Ovary (tissue), 9 donors: ENCODE data around the gene PRKD3. TPM values are rescaled to one million over a fixed set of nuclear protein-coding genes. Genes with fewer than 3 reads are reported as not detected.

Source experiments
- DNase-seq, 5 donors: peaks; one replicate each; pipeline ENCODE4 v3.0.0-alpha.2; 2019 to 2020
- H3K27ac ChIP-seq, 2 donors: fragments of 200-600 bp; one replicate each; pipeline versions ENCODE4 v1.5.1 to v1.8.0; 2019 to 2022
- H3K27me3 ChIP-seq: fragments of 200-600 bp; one replicate; pipeline ENCODE4 v1.8.0; 2022
- H3K36me3 ChIP-seq: fragments of 200-600 bp; sonication (generic); one replicate; pipeline ENCODE4 v1.5.1; 2019
- H3K4me1 ChIP-seq: one replicate; pipeline ENCODE4 v1.8.1; 2013; ENCODE audit warnings: mild to moderate bottlenecking, moderate library complexity; ENCODE audit not compliant: insufficient read depth
- H3K4me3 ChIP-seq: fragments of 200-600 bp; sonication (generic); one replicate; pipeline ENCODE4 v1.5.1; 2017
- H3K9me3 ChIP-seq, 2 donors: fragments of 200-600 bp in 1 of 2; sonication (generic) in 1 of 2; one replicate each; pipeline versions ENCODE4 v1.5.1 to v1.8.1; 2013 to 2019; ENCODE audit warnings: mild to moderate bottlenecking in 1 of 2, moderate library complexity in 1 of 2
- EP300 ChIP-seq: sonication (generic); formaldehyde crosslinking; IDR thresholded peaks from one replicate; pipeline ENCODE4 v1.6.1; 2017; ENCODE audit warnings: antibody characterized with exemption
- POLR2A ChIP-seq: fragments of 450-650 bp; IDR thresholded peaks from one replicate; pipeline ENCODE4 v1.6.1; 2017; ENCODE audit warnings: antibody characterized with exemption, mild to moderate bottlenecking, moderate library complexity
- WGBS, 3 donors: extraction: QIAGEN DNeasy Blood & Tissue Kit in 1 of 3; methylation state at CpG; one replicate each; pipeline versions ENCODE4 v1.1.5 to v1.1.7; 2013 to 2017; 5-methylcytosine and 5-hydroxymethylcytosine counted together
- intact Hi-C, 4 donors: fragments of 100-400 bp; cut with DNase I; formaldehyde crosslinking; loops; one replicate each; pipeline versions ENCODE4 v1.11.0 to v1.15.1; 2022 to 2023
- polyA plus RNA-seq, 2 donors: library from polyadenylated mRNA; stranded (reverse); fragments of 200-250 nt in 1 of 2; fragments of 350-450 nt in 1 of 2; fragmentation: Illumina TruSeq in 1 of 2; extraction: RNeasy Lipid Tissue Mini Kit (QIAGEN cat#74804) in 1 of 2; gene quantifications; one replicate each; pipeline ENCODE4 v1.2.3, GENCODE V29; 2013 to 2014
- total RNA-seq, 7 donors: library from RNA; depleted of rRNA in 2 of 7; stranded (reverse); fragments of >200 nt in 2 of 7; fragmentation: NEBNext Ultra II Directional in 3 of 7; extraction: Animal tissue kit (Norgen Biotek cat#: 25700) in 3 of 7; gene quantifications; one replicate each; pipeline versions ENCODE4 v1.1.0 to v1.2.4, GENCODE V29; 2016 to 2023
- TF ChIP-seq, protein P1 (sequence below), 3 donors: fragments of 450-650 bp in 2 of 3; fragments of 200-600 bp in 1 of 3; IDR thresholded peaks; one replicate each; pipeline versions ENCODE4 v1.5.1 to v1.8.0; 2016 to 2022; ENCODE audit warnings: antibody characterized with exemption in 3 of 3, mild to moderate bottlenecking in 1 of 3
- donor health status: DM: no; HTN: no; CAD: no; lungs with moderate emphysema.
- donor health status: DM: no; HTN: no; CAD: no.
- donor health status: Bipolar disorder and iron deficiency.
- donor health status: DM: yes; HTN: yes; CAD: no.
- donor health status: DM: no; HTN: no; CAD: no.
- donor health status: DM: yes; HTN: yes; CAD: no.

The PRKD3 gene
- total and polyA plus RNA-seq, 9 donors: 13.7 to 48.8 (median 38.5) TPM

DNA sequence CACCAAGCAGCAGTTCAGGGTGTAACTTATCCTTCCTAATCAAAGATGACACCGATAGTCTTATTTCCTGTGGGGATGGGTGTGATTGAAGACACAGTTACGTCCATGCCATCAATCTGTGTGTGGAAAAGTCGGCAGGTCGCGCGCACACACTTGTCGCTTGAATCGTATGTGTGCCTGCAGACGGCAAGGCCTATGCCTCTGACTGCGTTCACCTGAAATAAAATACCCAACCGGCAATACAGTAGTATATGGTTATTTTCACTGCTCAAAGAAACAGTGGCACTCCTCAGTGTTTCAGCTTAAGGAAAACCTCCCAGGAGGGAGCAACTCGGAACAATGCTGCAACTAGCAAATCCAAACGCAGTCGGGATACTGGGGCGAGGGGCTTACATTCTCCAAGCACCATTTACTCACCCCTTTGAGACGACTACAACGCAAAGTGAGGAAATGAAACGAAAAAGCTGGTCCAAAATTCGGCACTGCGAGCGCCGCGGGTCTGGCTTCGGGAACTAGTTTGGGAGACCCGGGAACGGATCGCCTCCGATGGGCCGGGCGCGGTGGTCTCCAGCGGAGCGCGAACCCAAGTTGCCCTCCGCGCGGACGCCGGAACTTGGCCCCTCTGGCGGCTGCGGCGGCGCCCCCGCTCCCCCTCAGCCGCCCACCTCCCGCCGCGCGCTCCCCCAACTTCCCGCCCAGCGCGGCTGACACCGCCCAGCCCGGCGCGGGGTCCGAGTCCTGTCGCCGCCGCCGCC, 675 bp downstream of the PRKD3 start:
- peak in 2 of 5 donors; percentile 39 to 66 for DNase-seq
- no peaks in the 10 kb centered on the region for H3K36me3 ChIP-seq
- peak overlapping the region; percentile 62 for H3K4me3 ChIP-seq
- H3K9me3 ChIP-seq: no peaks in the 10 kb centered on the region
- no peaks in the 10 kb centered on the region for H3K27me3 ChIP-seq
- intact Hi-C loops: no loop called here
- WGBS, 3 donors: 0 to 1% (median 0%) methylated on average over 19 to 61 of the region's 61 CpGs
- H3K4me1 ChIP-seq: peaks cover 2% of the 10 kb centered on the region
- peak overlapping the region; percentile 90 to 93 for H3K27ac ChIP-seq
- TF ChIP-seq, protein P1, sequence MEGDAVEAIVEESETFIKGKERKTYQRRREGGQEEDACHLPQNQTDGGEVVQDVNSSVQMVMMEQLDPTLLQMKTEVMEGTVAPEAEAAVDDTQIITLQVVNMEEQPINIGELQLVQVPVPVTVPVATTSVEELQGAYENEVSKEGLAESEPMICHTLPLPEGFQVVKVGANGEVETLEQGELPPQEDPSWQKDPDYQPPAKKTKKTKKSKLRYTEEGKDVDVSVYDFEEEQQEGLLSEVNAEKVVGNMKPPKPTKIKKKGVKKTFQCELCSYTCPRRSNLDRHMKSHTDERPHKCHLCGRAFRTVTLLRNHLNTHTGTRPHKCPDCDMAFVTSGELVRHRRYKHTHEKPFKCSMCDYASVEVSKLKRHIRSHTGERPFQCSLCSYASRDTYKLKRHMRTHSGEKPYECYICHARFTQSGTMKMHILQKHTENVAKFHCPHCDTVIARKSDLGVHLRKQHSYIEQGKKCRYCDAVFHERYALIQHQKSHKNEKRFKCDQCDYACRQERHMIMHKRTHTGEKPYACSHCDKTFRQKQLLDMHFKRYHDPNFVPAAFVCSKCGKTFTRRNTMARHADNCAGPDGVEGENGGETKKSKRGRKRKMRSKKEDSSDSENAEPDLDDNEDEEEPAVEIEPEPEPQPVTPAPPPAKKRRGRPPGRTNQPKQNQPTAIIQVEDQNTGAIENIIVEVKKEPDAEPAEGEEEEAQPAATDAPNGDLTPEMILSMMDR (IDR thresholded peaks at IDR 0.05): no peak
- peak; percentile 9 for TF ChIP-seq POLR2A

DNA sequence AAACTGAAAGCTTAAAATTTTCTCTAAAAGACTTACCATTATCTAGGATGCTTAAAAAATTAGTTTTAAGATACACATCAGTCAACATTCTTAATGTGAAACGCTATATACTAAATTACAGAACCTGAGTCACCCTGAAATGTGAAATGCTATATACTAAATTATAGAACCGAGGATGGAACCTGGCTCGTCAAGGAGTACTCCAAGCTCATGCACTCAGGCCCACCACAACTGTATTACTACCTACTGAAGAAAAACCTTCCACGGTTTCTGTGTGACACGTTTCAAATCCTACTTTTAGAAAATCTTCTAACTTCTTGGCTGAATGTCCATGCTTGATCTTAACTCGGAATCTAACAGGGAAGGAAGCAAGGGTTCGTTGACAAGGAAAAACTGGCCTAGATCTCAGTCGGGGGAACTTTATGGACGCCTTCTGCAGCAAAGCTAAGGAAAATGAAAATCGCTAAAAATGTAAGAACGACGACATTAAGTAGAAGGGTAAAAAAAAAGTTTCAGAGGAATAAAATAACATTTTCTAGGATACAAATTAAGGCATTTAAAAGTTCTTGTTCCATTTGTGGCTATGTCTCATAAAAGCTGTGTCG, 1.4 kb downstream of the PRKD3 start:
- Histone ChIP-seq H3K4me3 (peak overlapping the region; percentile 62), H3K27me3 (no peaks in the 10 kb centered on the region), H3K9me3 (no peaks in the 10 kb centered on the region), H3K27ac (peak overlapping the region; percentile 90 to 93), H3K36me3 (no peaks in the 10 kb centered on the region), H3K4me1 (peaks cover 3% of the 10 kb centered on the region)
- no peak for TF ChIP-seq POLR2A
- TF ChIP-seq EP300: no peak
- TF ChIP-seq, protein P1 (IDR thresholded peaks at IDR 0.05): no peak
- intact Hi-C loops: no loop called here
- WGBS, 3 donors: 11 to 13% (median 11%) methylated on average over 13 of the region's 13 CpGs
- no peak for DNase-seq

DNA sequence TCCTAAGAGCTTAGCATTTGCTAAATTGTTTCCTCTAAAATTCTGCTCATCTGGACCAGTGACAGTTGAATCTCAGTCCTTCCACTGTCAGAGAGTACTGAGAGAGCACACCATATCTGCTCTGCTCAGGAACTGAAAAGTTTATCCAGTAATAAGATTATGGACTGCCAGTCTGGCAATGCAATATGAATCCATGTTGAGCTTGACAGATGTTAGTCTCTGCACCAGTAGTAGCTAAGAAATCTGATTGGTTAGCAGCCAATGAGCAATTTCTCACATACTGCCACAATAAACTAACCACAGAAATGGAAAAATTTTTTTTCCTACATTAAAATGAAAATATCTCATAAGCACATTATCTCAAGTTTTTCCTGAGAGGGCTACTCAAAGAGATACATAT, 2.3 kb downstream of the PRKD3 start:
- Histone ChIP-seq H3K4me1 (peaks cover 4% of the 10 kb centered on the region), H3K9me3 (no peaks in the 10 kb centered on the region), H3K27me3 (no peaks in the 10 kb centered on the region), H3K4me3 (no peak overlapping the region), H3K36me3 (no peaks in the 10 kb centered on the region), H3K27ac (no peak overlapping the region)
- intact Hi-C loops: no loop called here
- DNase-seq: no peak
- TF ChIP-seq POLR2A (no peak), EP300 (no peak)
- TF ChIP-seq, protein P1 (IDR thresholded peaks at IDR 0.05): no peak

DNA sequence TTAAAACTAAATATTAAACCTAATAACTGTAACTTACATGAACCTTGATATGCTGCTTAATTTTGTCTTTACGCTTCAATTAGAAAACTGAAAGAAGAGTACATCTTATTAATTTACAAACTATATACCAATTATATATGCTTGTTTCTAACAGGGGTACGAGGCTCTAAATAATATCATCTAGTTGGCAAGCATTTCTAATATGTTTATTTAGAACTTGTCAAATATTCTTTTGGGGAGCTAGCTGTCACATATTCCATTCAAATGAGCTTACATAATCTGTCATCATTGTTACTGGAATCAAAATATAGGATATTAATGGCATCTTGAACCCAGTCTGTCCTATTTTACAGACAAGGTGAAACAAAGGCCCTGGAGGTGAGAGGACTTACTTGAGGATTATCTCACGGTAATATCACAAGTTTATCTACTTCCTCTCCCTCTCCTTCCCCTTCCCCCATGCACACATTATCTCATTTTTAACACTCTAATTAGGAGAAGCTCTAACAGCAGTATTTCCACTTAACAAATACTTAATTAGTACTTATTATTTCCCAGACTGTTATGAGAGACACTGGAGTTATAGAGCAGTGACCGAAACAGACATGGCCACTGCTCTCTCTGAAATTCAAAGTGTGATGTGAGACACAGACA, 3.5 kb downstream of the PRKD3 start:
- no peak overlapping the region for H3K27ac ChIP-seq
- intact Hi-C loops: no loop called here
- no peak for DNase-seq
- no peaks in the 10 kb centered on the region for H3K36me3 ChIP-seq
- 76 to 84% (median 83%) methylated on average over 4 of the region's 4 CpGs for WGBS, 3 donors
- H3K27me3 ChIP-seq: no peaks in the 10 kb centered on the region
- no peaks in the 10 kb centered on the region for H3K9me3 ChIP-seq
- TF ChIP-seq EP300: no peak
- TF ChIP-seq, protein P1 (IDR thresholded peaks at IDR 0.05): no peak
- peaks cover 5% of the 10 kb centered on the region for H3K4me1 ChIP-seq
- H3K4me3 ChIP-seq: no peak overlapping the region
